ENCODE data around the gene TBX4.

TBX4 gene

GRCh38 chr17:61455324-61456060, 3.3 kb downstream of the TBX4 start:
- no peak for DNase-seq

DNA sequence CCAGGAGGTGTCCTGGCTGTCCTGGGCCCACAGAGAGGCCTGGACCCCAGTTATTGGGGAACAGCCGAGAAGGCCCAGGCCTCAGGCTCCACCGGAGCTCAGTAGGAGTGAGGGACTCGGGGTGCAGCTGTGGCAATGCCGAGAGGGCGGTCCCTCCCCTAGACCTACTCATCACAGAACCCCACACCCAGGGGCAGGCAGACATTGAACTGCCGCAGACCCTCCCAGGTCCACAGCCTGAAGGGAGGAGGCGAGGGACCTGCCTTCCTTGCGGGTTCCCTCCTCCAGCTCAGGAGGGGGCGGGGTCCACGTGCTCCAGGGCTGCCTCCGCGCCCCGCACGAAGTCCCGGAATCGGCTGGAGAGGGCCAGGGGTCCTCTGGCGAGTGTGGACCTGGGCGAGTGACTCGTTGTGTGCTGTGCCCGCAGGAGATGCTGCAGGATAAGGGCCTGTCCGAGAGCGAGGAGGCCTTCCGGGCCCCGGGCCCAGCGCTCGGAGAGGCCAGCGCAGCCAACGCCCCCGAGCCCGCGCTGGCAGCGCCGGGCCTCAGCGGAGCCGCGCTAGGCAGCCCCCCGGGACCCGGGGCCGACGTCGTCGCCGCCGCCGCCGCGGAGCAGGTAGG, 3.9 kb downstream of the TBX4 start:
- DNase-seq = no peak

- peak; percentile 65 for DNase-seq
These were observed 4.5 kb downstream of the TBX4 start for GRCh38 chr17:61456688-61457225.

DNA sequence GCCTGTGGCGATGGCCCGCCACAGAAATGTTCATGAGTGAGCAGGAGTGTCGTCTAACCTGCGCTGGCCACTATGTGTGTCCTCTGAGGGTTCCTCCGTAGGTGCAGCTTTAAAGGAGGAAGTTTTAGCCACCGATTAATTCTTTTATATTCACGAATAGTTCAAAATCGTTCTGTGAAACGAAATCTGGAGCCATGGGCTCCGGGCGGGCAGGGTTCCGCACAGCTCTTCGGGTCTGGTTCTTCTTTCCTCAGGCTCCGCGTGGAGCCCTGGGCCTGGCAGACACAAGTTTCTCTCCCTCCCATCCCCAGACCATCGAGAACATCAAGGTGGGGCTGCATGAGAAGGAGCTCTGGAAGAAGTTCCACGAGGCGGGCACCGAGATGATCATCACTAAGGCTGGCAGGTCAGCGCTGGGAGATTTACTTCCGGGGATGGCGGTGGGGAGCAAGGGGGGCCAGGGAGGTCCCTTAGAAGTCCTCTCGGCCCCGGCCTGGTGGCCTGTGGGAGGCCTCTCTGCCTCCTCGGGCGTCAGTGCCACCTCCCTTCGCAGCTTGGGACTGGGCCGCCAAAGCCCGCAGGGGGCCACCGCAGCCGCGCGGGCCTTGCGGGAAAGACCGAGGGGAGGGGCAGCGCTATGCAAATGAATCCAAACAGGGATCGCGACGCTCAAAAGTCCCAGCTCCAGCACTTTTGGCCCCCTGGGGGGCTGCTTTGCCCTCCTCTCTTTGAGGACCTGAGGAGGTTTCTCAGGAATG, 5.2 kb downstream of the TBX4 start:
- peak; percentile 33 for DNase-seq

DNA sequence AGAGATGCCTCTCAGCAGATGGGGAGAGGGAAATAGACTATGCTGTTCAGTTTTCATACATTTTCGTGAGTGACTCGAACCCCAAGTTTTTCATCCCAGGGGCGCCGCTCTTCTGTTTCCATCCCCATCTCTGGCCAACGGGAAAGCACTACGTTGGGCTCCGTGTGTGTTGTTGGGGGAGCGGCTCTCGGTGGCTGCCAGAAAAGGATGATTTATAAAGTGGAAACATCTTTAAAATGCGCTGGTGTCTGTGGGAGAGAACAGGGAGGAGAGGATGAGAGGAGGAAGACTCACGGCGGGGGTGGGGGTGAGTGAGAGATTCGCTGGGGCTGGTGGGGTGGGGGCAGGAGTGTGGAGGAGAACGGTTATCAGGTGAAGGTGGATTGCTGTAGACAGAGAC, 5.8 kb downstream of the TBX4 start:
- no peak for DNase-seq

GRCh38 chr17:61458421-61459141, 6.4 kb downstream of the TBX4 start:
- DNase-seq = no peak

GRCh38 chr17:61459142-61459809, 7.1 kb downstream of the TBX4 start:
- DNase-seq = no peak

- DNase-seq = no peak
These were observed 7.9 kb downstream of the TBX4 start for GRCh38 chr17:61459939-61460718.

- no peak for DNase-seq
These were observed 8.8 kb downstream of the TBX4 start for GRCh38 chr17:61460796-61461585.

GRCh38 chr17:61461586-61461966, 9.4 kb downstream of the TBX4 start:
- DNase-seq = no peak

DNA sequence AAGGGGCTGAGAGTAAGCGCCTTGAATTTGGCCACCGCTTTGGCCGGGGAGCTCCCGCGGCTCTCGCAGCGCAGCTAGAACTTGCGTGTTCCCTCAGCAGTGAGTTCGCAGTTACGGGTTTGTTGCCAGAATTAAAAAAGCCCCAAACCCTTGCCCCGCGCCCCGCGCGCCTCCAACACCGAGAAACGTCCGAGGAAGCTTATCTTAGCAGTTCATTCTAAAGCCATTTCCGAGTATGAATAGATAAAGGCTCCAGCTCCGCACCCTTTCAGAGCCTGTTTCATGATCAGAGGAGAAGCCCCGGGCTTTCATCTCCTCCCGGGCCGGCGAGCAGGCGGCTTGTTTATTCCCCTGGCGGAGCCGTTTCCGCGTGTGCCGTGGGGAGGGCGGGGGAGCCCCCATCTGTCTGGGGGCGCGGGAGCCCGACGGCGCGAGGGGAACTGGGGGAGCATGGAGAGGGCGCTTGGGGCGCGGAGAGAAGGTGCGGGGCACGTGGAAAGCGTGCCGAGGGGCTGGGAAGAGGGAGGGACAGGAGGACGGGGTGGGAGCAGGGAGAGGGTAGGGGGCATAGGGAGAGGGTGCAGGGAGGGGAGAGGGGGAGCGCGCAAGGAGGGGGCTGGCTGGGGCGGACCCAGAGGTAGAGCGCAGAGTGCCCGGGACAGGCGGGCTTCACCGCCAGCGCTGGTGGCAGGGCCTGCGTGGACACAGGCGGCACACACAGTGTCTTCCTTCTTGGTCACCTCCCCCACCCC, 9.9 kb downstream of the TBX4 start:
- DNase-seq = peak; percentile 47

DNA sequence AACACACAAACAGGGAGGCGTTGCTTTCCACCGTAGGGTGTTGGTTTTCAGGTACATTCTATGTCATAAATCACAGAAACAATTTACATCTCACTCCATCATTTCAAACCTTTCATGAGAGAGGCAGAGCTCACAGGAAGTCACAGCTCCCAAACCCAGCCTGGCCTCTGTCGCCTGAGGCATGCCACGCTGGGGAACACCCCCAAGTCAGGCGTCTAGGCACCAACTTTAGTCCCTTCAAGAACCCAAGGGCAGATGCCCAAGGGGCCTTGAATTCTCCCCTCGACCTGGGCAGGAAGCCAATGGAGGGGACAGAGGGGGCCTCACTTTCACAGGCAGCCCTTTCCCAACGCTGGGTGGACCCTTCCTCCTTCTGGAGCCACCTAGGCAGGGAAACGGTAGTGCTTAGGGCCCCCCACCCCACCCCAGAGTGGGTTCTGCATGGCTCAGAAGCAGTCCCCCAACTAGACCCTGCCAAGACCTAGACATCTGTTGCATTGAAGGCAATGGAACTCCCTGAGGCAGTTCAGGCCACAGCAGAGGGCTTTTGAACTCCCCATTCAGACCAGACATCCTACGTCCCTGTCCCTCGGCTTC, 10.6 kb downstream of the TBX4 start:
- peak; percentile 16 for DNase-seq

- no peak for DNase-seq
These were observed 11.3 kb downstream of the TBX4 start for GRCh38 chr17:61463316-61464129.

GRCh38 chr17:61464130-61464842, 12.1 kb downstream of the TBX4 start:
- no peak for DNase-seq

DNA sequence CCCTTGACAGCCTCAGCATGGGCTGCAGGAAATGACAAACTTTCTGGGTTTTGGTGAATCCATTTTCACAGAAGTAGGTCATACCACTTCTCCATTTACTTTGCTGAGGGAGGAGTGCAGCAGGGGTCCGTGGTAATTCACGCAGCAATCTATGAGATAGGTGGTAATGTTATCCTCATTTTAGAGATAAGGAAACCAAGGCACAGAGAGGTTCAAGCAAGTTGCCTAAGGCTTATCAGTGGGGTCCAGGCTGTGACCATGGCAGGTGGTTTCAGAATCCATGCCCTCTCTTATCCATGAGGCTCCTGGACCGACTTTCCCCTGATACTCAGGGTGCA, 12.6 kb downstream of the TBX4 start:
- DNase-seq = no peak

DNA sequence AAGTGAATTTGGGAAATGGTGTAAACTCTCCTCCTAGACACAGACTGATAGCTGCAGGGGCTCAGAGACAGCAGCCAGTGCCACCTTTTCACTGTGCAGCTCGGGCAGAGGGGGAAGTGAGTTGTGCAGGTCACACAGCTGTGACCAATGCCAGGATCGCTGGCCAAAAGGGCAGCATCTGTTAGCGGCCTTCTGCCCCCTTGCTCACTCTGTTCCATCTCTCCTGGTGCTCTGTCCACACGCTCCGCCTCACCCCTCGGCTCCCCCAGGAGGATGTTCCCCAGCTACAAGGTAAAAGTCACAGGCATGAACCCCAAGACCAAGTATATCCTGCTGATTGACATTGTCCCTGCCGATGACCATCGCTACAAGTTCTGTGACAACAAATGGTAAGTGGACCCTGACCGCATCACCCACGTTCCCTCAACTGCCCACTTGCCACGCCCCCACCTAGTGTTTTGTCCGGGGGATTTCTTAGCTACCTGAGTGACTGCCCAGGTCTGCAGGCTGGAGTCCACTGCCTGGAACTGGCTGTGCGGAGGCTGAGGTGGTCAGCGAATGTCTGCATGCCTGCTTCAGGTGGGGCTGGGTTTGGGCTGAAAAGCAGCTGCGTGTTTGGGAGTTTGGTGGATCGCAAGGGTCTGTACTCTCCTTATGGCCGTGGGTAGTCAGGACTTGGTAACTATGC, 13.5 kb downstream of the TBX4 start:
- no peak for DNase-seq

DNA sequence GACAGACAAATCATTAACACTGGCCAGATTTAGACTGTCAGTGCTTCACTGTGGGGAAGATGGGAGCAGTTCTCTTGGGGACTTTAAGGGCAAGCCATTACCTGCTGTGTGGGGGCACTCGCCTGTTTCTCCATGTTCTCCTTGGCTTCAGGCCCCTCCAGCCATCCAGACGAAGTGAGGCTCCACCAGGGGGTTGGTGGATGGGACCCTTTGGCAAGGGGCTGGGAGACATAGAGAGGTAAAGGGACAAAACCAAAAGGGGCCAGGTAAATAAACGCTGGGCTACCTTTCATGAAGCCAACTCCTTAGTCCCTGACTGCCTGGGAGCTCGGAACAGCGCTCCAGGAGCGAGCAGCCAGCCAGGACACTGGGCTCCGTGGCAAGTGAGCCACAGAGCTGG, 14.0 kb downstream of the TBX4 start:
- no peak for DNase-seq
